Caco-2 (cell line): ENCODE data around the gene RAB3GAP2. TPM values are rescaled to one million over a fixed set of nuclear protein-coding genes. Genes with fewer than 3 reads are reported as not detected.

Source experiments
- BruUV-seq: library from RNA; stranded (reverse); fragments of 400-500 nt; replicated peaks from 2 replicates; lab custom pipeline; 2021; lab: Mats Ljungman, UMichigan
- CTCF ChIA-PET: fragments of 300-600 bp; sonication (Branson Sonifier 250); formaldehyde crosslinking; loops from one replicate; lab custom pipeline; 2022; ENCODE audit warnings: antibody characterized with exemption; lab: Charles Lee
- POLR2A ChIA-PET: fragments of 300-600 bp; sonication (Branson Sonifier 250); formaldehyde crosslinking; loops from one replicate; lab custom pipeline; 2022; ENCODE audit warnings: antibody characterized with exemption; lab: Charles Lee
- DNase-seq, 2 experiments: peaks; one replicate each; pipeline versions ENCODE4 v3.0.0 to v3.0.0-alpha.2; 2020 to 2022
- H3K27me3 ChIP-seq: replicated peaks from 2 replicates; pipeline ENCODE4 v1.6.0; 2011; ENCODE audit warnings: low read length; ENCODE audit not compliant: control insufficient read depth, insufficient read depth
- H3K36me3 ChIP-seq: 2 replicates; pipeline ENCODE4 v1.5.1; 2011; ENCODE audit warnings: low read length; ENCODE audit not compliant: control insufficient read depth, insufficient read depth
- H3K4me1 ChIP-seq: fragments of 250-450 bp; sonication (Bioruptor Pico); 2 replicates; pipeline ENCODE4 v1.5.1; 2020; ENCODE audit warnings: mild to moderate bottlenecking
- H3K4me3 ChIP-seq: 2 replicates; pipeline ENCODE4 v1.5.1; 2011; ENCODE audit warnings: low read depth, mild to moderate bottlenecking, control low read depth, low read length
- H3K9me3 ChIP-seq: fragments of 250-450 bp; sonication (Bioruptor Pico); 2 replicates; pipeline ENCODE4 v1.5.1; 2020; ENCODE audit warnings: mild to moderate bottlenecking, moderate library complexity
- H3K27ac Mint-ChIP-seq: one replicate; pipeline ENCODE4 v1.8.0; 2022; ENCODE audit warnings: mixed read lengths; ENCODE audit not compliant: unreplicated experiment
- H3K27me3 Mint-ChIP-seq: one replicate; pipeline ENCODE4 v1.8.0; 2022; ENCODE audit warnings: mixed read lengths; ENCODE audit not compliant: insufficient read depth, unreplicated experiment
- H3K36me3 Mint-ChIP-seq: one replicate; pipeline ENCODE4 v1.8.0; 2022; ENCODE audit warnings: mild to moderate bottlenecking, mixed read lengths; ENCODE audit not compliant: insufficient read depth, unreplicated experiment
- H3K4me1 Mint-ChIP-seq: one replicate; pipeline ENCODE4 v1.8.0; 2022; ENCODE audit warnings: low read depth, mixed read lengths; ENCODE audit not compliant: unreplicated experiment
- H3K4me3 Mint-ChIP-seq: one replicate; pipeline ENCODE4 v1.8.0; 2022; ENCODE audit warnings: mild to moderate bottlenecking, moderate library complexity, mixed read lengths; ENCODE audit not compliant: unreplicated experiment
- H3K9me3 Mint-ChIP-seq: one replicate; pipeline ENCODE4 v1.8.0; 2022; ENCODE audit warnings: mixed read lengths; ENCODE audit not compliant: unreplicated experiment
- CTCF ChIP-seq, 2 experiments: fragments of 200-600 bp in 1 of 2; IDR thresholded peaks; 1 replicate in 1 of 2; 2 replicates in 1 of 2; pipeline versions ENCODE4 v1.5.1 to v1.8.0; 2011 to 2022; ENCODE audit warnings: antibody characterized with exemption in 1 of 2, control low read depth in 1 of 2, inconsistent platforms in 1 of 2, low read depth in 1 of 2, low read length in 1 of 2, mild to moderate bottlenecking in 1 of 2, moderate library complexity in 1 of 2; ENCODE audit not compliant: insufficient read depth in 1 of 2, severe bottlenecking in 1 of 2, unreplicated experiment in 1 of 2
- intact Hi-C: fragments of 100-400 bp; cut with micrococcal nuclease; formaldehyde crosslinking; loops from one replicate; pipeline ENCODE4 v1.10.0; 2022; ENCODE audit not compliant: unreplicated experiment
- total RNA-seq: library from RNA; stranded (reverse); gene quantifications from 2 replicates; pipeline ENCODE4 v1.2.3, GENCODE V29; 2022

RAB3GAP2 gene
- total RNA-seq, 1 experiment from 2014 or later, result 41.1 TPM

GRCh38 chr1:220243947-220244346 is 28.3 kb downstream of the RAB3GAP2 start:
- ChIA-PET POLR2A (no interaction called here), CTCF (no interaction called here)
- Histone ChIP-seq H3K4me3 (no peak overlapping the region), H3K9me3 (peaks cover 10% of the 10 kb centered on the region), H3K4me1 (no peaks in the 10 kb centered on the region), H3K27me3 (no peaks in the 10 kb centered on the region), H3K36me3 (no peaks in the 10 kb centered on the region)
- no peak overlapping the region for H3K4me3 Mint-ChIP-seq
- peaks cover 32% of the 10 kb centered on the region for H3K9me3 Mint-ChIP-seq
- peaks cover 8% of the 10 kb centered on the region for H3K36me3 Mint-ChIP-seq
- DNase-seq, result no peak
- intact Hi-C loops, result no loop called here
- BruUV-seq, result no TSS peak
- peaks cover 6% of the 10 kb centered on the region for H3K4me1 Mint-ChIP-seq
- no peaks in the 10 kb centered on the region for H3K27me3 Mint-ChIP-seq
- TF ChIP-seq CTCF (IDR thresholded peaks at IDR 0.05; ENCODE audit: insufficient read depth in 1 of 2, low read depth in 1 of 2, low read length in 1 of 2, severe bottlenecking in 1 of 2, unreplicated experiment in 1 of 2), result no peak
- H3K27ac Mint-ChIP-seq, result no peak overlapping the region

DNA sequence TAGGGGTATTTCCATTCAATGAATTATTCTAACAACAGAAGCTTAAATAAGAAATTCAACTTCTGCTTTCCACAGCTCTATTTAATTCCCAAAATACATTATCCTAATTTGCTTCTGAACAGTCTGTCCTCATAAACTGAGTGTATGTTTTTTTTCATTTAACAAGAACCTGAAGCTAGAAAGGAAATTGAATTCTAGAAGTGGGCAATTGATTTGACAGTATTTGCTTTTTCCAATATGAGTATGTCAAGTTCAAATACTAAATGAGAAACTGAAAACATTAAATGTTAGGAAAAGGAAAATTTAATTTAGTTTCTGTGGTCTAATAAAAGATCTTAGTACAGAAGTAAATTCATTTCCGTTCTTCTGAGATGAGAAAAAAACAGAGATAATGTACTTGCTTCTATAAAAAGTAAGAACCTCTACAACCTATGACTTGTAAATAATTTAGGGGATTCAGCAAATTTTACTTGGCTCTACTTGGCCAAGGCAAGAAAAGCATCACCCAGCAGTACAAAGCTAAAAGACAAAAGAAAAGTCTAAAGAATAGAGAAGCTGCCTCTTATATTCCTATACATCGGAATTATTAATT is 31.1 kb downstream of the RAB3GAP2 start:
- no peaks in the 10 kb centered on the region for H3K27me3 Mint-ChIP-seq
- Histone ChIP-seq H3K27me3 (no peaks in the 10 kb centered on the region), H3K4me1 (no peaks in the 10 kb centered on the region), H3K9me3 (no peaks in the 10 kb centered on the region), H3K36me3 (no peaks in the 10 kb centered on the region), H3K4me3 (no peak overlapping the region)
- BruUV-seq, result no TSS peak
- peaks cover 11% of the 10 kb centered on the region for H3K9me3 Mint-ChIP-seq
- no peak for DNase-seq
- no peak overlapping the region for H3K27ac Mint-ChIP-seq
- ChIA-PET POLR2A (no interaction called here), CTCF (no interaction called here)
- no peaks in the 10 kb centered on the region for H3K36me3 Mint-ChIP-seq
- TF ChIP-seq CTCF (IDR thresholded peaks at IDR 0.05; ENCODE audit: insufficient read depth in 1 of 2, low read depth in 1 of 2, low read length in 1 of 2, severe bottlenecking in 1 of 2, unreplicated experiment in 1 of 2), result no peak
- H3K4me1 Mint-ChIP-seq, result peaks cover 6% of the 10 kb centered on the region
- H3K4me3 Mint-ChIP-seq, result no peak overlapping the region
- intact Hi-C loops, result no loop called here

- ChIA-PET POLR2A (no interaction called here), CTCF (no interaction called here)
- peaks cover 6% of the 10 kb centered on the region for H3K4me1 Mint-ChIP-seq
- intact Hi-C loops, result no loop called here
- H3K27ac Mint-ChIP-seq, result no peak overlapping the region
- DNase-seq, result no peak
- BruUV-seq, result no TSS peak
- Histone ChIP-seq H3K4me1 (no peaks in the 10 kb centered on the region), H3K27me3 (no peaks in the 10 kb centered on the region), H3K9me3 (no peaks in the 10 kb centered on the region), H3K4me3 (no peak overlapping the region), H3K36me3 (no peaks in the 10 kb centered on the region)
- H3K4me3 Mint-ChIP-seq, result no peak overlapping the region
- H3K36me3 Mint-ChIP-seq, result no peaks in the 10 kb centered on the region
- H3K27me3 Mint-ChIP-seq, result no peaks in the 10 kb centered on the region
- H3K9me3 Mint-ChIP-seq, result peaks cover 9% of the 10 kb centered on the region
- no peak for TF ChIP-seq CTCF (IDR thresholded peaks at IDR 0.05; ENCODE audit: insufficient read depth in 1 of 2, low read depth in 1 of 2, low read length in 1 of 2, severe bottlenecking in 1 of 2, unreplicated experiment in 1 of 2)
Measured at GRCh38 chr1:220239966-220240365, 32.3 kb downstream of the RAB3GAP2 start.
